NCI-H226 (cell line): ENCODE results near the gene TALDO1.

ENCODE experiments used
- DNase-seq: peaks from one replicate; pipeline ENCODE4 v3.0.0-alpha.2; 2015

The TALDO1 gene

DNA sequence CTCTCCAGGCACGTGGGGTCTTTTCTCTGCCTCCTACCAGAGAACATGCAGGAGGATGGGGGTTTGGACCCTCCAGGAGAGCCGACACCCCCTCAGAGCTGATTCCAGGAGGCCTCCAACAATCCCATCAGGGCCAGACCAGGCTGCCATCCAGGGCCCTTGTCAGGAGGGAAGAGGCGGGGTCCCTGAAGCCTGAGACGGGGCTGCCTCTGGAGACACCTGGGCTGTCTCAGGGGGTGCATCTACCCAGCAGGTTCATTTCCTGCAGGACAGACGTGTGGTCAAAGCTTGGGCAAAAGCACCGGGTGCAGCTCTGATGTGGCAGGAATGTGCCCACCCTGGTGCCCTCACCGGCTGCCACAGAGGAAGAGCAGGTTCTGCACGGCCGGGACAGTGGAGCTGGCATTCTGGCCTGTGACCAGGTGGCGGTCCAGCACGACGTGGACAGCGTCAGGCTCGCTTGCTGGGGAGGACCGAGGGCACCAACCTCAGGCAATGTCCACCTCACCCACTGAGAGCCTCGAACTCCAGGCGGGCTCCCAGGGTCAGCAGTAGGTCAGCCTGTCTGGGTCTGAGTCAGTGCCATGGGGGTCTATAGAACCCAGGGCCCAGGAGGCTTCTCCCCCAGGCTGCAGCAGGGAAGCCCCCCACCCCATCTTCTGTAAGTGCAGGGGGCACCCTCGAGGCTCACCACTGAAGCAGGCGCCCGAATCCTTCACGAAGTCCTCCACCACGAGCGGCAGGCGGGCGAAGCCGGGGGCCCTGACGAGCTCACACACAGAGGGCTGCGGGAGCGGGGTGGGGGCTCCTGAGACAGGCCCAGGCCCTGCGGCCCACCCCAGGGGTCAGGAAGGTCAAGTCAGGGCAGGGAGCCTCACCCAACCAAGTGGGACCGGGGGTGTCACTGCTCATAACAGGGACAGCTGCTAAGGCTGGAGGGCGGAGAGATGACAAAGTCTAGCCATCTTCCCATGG lies 23.7 kb downstream of the TALDO1 start:
- DNase-seq = no peak

DNA sequence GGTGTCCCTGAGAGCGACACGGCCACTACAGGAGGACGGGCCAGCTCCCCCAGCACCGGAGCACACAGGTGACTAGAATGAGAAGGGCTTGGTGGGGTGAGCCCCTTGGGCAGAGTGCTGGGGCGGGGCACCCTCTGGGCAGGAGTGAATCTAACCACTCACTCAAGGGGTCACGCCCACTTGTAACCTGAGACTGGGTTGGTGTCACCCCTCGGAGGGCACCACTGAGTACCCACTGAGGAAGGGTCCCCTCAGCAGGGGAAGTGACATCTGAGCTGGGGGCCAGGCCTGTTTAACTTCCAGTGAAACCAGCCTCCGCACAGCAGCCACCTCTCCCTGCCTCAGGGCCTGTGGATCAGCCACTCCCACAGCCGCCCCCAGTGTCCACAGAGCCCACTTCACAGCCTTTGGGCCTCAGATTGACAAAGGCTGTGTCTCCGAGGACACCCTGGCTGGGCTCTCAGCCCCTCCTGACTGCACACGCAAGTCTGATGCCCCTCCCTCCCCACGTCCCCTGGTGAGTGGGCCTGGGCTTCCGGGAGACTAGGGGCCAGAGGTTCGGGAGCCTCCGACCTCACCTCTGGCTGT lies 24.4 kb downstream of the TALDO1 start:
- no peak for DNase-seq

DNA sequence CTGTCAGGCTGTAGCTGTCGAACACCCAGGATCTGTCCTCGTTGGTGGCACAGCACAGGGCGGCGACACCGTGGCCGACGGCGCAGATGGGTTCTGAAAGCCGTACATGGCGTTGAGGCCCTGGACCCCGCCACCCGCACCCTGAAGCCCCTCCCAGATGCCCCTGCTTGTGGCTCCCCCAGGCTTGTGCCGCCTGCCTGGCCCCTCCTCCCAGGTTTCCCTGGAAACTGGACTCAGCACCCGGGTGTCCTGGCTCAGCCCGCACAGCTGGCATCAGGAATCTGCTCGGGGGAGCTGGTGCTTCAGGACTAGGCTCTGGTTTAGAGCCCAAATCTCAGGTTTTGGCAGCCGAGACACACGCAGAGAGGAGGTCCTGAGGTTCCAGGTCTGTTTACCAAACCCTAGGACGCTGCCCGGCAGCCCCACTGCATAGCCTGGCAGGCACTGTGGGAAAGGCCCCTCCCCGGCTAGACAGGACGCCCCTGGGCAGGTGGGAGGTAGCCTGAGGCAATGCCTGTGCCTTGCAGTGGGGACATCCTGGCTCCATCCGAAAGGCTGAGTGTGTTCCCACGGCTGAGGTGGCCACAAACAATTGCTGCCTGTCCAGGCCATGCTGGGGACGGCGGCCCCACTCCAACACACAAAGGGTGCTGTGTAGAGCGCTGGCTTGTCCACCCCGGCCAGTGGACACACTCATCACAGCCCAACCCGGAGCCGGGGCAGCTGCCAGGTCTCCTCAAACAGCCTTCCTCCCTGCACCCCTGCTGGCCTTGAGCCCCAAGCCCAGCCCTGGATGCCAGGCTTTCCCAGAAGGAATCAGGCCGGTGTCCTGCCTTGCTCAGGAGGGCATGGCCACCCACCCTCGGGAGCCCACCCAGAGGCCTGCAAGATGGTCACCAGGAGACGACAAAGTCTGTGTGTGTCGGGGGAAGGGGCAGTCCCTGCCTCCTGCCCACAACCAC lies 25.4 kb downstream of the TALDO1 start:
- DNase-seq = no peak

DNA sequence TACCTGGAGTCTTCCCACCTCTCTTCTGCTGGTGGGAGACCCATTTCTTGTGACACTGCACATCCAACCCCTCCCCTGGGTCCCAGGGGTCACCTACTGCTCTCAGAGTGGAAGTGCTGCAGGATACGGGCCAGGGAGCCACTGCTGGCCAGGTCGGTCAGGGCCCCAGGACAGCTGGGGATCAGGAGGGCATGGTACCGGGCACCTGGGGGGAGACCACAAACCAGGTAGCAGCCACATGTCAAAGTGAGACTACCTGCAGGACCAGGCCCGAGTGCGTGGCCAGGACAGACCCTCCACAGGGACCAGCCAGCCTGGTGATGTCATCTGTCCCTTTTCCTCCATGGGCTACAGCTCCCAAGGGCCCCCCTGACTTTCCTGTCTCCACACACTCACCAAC lies 26.2 kb downstream of the TALDO1 start:
- DNase-seq = no peak

DNA sequence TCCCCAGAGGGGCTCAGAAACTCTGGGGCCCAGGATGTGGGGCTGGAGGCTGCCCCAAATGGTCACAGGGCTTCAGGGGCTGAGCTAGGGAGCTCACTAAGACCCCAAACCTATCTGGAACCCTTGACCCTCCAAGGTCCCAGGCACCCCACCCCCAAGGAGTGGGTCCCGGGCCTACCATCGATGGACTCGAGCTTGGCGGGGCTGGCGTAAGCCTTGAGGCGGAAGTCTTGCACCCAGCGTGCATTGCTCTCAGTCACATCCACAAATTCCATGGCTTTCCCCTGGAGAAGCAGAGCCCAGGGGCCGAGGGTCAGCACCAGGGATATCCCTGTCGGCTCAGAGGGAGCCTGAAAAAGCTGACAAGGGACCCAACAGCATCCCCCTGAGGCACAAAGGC lies 26.6 kb downstream of the TALDO1 start:
- no peak for DNase-seq

DNA sequence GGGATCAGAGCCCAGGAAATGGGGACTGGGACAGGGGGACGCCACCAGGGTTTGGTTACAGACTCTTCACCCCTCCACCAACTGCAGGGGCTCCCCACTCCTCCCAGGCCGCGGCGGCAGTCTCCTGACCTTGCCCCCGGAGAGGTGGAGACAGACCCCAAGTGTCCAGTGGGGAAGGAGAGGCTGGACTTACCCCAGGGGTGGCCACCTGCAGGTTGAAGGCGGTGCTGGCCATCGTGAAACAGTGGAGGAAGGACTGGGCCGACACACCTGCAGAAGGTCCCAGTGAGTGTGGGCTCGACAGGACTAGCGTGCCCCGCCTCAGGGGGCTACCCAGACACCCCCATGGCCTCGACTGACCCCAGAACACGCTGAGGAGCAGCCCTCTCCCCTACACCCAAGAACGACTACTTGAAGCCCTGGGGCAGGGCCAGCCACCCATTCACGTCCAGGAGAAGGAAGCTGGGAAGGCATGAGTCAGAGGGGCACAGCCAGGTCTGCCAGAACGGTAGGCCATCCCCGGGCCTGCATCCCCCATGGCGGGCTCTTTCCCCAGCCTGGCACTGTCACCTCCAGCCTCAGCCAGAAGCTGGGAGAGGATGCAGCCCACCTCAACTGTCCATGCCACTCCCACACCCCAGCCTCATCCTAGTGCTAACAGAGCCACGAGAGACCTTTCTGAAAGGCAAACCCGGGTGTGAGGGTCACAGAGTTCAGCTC lies 27.8 kb downstream of the TALDO1 start:
- DNase-seq = peak; percentile 67

DNA sequence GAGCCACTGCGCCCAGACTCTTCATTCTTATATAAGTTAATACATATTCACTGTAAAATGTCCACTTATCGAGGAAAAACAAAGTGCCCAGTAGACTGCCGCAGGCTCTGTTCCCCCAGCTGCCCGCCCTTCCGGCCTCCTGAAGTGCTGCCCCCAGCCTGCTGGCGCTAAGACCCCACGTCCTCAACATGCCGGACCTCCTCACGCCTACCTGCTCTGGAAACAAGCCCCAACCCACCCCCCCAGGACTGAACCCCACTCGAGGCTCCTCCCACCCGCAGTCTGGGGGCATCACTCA lies 28.9 kb downstream of the TALDO1 start:
- DNase-seq = no peak

DNA sequence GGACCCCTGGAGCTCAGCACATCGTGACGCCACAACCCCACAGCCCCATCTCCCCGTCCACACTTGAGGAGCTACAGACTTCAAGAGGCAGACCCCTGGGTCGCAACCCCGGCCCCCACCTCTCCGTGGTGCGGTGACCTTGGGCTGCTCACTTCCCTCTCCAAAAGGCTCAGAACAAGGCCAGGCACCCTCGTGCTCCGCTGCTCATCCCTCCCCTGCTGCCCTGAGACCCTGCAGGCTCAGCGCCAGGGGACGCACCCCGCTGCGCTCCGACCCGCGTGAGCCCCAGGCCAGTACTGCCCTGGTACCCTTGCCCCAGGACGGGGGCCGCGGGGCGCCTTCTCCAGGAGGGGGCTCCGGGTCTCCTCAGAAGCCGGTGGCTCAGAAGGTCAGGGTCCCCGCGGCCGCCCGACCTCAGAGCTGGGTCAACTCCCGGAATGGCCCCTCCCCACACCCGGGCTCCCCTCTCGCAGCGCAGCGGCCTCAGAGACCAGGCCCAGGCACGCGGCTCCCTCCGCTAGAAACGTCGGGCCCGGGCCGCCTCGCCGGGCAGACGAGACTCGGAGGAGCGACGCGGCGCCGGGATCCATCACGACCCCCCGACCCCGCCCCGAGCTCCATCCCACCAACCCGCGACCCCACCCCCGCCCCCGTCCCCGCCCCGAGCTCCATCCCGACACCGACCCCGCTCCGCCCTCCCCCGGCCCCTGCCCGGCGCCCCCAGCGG lies 29.5 kb downstream of the TALDO1 start:
- DNase-seq = no peak

DNA sequence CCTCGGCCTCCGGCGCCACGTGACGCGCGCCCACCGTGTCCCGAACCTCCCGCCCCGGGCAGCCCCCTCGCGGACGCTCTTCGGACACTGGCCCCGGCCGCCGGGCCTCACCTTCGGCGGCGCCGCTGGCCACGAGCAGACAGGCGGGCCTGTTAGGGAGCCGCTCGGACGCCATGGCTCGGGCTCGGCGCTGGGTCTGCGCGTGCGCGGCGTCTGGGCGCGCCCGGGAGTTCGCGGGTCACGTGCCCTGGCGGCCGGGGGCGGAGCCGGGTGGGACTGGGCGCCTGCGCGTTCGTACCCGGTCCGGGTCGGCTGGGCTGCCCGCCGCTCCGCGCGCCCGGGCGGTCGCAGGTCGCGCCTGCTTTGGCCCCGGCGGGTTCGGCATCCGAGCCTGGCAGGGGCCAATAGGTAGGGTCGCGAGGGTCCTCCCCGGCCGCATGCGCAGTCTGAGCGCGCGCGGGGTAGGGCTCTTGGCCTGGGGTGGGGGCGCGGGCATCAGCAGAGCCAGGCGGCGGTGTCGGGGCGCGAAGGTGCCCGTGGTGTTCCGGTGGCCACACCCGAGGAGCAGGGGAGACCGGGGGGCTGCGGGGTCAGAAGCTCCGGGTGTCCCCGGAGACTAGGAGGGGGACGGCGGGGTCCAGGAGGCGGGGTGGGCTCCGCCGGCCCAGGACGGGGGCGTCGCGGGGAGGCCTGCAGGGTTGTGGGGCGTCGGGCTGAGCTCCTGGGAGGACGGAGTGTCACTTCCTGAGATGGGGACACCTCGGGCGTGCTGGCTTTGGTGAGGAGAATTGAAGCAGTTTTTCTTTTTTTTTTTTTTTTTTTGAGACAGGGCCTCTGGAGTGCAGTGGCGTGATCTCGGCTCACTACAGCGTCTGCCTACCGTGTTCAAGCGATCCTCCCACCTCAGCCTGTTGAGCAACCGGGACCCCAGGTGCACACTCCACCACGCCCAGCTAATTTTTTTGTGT lies 30.3 kb downstream of the TALDO1 start, which contains the start of gene GATD1:
GATD1 (minus strand) TSS at position 200 of the 968 bp plus-strand sequence; CDS start at position 175, 25 bp downstream.
- peak; percentile 71 for DNase-seq

DNA sequence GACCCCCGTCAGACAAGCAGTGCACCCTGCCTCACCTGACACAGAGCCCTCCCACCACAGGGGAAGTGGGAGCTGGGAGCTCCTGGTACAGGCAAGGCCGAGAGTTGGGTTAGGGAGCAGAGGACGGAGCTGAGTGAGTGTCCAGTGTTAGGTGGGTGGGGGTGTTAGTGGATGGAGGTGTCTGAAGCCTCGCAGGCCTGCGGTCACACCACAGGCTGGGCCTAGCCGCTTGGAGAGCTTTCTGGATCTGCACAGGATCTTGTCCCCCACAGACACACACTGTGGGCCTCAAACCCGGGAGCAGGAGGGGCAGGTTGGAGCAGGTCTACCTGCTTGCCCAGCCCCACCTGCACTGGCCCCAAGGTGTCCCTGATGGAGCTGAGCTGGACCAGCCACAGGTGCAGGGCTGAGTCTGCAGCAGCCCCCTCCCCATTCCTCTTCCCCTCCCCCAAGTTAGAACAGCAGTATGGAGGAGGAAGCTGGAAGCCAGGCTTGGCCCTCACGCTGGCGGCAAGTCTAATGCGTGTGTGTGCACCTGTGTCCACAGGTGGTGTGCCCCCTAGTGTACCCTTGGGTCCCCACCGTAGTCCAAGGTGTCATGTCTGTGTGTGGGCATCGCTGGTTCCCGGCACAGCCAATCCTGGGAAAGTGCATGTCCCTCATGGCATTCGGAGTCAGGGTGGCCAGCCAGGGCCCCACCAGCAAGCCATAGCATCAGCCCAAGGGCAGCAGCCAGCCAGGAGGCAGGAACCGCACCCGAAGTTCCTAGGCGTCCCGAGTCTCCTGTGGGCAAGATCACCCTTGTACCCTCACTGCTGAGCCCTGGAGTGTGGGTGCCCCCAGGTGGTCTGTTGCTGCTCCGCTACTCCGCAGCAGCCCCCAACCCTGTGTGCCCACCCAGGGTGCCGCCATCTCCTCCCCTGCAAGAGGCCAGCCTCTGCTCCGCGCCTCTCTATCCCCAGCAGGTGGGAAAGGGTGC lies 32.0 kb downstream of the TALDO1 start:
- DNase-seq = no peak

DNA sequence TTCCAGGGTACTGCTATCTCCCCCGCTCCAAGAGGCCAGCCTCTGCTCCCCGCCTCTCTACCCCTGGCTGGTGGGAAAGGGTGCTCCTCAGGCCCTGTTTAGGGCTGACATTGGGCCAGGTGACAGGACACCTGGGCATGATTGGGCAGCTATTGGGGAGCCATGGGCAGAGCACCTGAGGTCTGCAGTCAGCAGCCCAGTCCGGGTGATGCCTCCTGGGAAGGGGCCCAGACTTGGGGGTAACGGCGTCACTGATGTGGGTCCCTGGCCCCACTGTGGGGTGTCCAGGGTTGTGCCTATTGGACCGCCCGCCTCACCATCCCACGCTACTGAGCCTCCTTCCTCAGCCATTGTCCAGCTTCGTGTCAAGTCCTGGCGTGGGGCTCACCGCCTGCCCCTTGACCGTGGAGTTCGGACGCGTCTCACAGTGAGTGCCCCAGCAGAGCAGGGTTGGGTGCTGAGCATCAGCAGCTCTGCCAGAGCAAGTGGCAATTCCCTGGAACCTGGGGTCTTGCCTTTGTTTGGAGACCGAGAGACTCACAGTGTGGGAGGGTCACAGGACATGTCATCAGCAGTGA lies 32.8 kb downstream of the TALDO1 start:
- no peak for DNase-seq

DNA sequence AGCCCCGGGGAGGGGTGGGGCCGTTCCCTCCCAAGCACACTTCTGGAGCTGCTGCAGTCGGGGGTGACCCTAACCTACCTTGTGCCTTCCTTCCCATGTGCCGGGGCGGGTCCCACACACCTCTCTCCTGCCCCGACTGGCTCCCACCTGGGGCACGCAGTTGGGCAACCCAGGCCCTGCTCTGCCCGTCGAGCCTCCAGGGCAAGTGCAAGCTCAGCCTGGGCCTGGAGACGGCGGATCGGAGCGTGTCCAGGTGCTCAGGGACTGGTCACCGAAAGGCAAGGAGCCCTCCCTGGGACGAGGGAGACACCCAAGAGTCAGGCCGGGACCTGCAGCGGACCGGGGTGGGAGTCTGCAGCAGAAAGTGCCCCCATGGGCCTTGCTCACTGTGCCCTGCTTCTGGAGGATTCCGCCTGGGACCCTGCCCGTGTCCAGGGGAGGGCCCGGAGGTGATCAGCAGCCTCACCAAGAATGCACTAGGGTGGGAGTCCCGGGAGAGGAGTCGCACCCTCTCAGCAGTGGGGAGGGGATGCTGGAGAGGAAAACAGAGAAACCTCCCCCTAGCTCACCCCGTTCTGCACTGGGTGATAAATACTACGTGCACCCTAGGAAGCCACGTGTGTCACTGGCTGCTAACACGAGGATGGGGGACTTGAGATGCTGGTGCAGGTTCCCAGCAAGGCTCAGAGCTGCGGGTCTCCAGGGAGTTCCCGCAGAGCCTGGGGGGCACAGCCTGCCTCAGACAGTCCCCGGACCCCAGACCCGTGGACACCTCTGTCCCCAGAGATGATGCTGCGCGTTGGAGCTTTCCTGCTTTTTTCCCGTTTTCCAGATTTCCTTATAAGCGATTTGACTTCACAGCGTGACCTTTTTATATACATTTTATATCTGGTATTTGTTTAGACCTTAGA lies 35.3 kb downstream of the TALDO1 start:
- DNase-seq = no peak

DNA sequence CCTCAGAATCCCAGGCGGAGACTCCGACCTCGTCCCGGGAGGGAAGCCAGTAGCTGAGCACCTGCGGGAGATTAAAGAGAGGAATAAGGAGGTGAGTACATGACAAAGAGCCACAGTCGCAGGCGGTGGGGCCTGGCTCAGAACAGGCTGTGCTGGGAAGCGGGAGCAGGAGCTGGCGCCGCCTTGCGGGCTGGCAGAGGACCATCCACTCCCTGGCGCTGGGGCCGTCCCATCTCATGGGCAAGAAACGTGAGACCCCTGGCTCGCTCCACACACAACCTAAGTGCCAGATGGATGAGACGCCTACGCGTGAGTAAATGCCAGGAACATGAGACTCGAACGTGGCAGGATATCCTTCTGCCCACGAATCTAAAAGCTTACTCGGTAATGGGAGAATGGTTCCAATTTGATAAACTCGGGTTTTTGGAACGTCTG lies 36.3 kb downstream of the TALDO1 start:
- peak; percentile 40 for DNase-seq

DNA sequence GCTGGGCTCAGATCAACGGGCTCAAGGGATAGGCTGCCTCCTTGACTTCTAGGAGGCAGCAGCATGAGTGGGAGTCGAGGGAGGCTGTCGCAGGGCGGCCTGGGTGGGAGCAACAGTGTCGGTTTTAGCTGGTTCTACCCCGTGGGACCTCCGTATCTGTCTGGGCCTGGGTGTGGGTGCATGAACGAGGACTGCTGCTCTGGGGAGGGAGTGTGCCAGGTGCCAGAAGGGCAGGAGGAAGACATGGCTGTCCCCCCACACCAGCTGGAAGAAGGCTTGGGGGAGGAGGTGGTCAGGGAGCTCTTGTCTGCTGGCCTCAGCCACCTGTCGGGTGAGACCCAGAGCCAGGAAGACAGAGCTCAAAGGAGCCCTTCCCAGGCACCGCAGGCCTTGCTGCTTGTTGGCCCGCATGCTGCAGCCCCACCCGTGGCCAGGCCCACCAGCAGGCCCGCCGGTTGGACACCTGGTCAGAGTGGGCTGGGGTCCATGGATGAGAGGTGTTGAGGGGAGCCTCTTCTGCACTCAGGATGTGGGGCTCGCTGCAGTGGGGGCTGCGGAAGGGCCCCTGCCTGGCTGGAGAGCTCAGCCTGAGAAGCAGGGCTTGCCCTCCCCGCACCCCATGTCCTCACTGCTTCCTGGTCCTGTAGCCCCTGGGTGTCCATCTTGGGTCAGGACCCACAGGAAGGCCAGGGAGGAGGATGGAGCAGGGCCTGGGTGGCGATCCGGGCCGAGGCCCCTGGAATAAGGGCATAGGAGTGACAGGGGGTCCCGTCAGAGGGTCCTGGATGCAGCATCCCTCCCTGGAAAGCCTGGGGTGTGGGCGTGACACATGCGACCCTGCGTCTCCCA lies 39.2 kb downstream of the TALDO1 start:
- DNase-seq = no peak

DNA sequence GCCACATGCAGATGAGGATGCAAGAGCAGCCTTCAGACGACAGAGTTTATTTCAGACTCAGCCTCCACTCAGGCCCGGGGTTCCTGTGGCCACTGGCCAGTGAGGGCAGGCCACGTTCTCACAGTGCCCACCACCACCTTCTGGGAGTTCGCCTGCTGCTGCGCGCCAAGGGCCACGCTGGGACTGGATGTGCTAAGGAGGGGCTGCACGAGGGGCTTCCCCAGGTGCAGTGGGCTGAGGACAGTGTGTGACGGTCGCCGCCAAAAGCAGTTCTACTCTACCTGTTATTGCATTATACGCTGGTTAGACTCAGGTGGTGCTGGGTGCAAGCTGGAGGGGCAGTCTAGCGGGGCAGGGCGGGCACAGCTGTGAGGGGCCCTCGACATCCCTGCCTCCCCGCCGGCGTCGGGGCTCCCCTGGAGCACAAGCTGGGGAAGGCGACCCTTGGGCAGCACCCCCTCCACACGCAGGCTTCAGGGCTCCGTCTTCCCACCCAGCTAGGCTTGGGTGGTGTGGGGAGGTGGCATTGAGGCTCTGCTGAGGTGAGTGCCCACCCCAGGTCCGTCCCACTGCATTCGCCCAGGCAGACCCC lies 39.9 kb downstream of the TALDO1 start:
- DNase-seq = no peak

DNA sequence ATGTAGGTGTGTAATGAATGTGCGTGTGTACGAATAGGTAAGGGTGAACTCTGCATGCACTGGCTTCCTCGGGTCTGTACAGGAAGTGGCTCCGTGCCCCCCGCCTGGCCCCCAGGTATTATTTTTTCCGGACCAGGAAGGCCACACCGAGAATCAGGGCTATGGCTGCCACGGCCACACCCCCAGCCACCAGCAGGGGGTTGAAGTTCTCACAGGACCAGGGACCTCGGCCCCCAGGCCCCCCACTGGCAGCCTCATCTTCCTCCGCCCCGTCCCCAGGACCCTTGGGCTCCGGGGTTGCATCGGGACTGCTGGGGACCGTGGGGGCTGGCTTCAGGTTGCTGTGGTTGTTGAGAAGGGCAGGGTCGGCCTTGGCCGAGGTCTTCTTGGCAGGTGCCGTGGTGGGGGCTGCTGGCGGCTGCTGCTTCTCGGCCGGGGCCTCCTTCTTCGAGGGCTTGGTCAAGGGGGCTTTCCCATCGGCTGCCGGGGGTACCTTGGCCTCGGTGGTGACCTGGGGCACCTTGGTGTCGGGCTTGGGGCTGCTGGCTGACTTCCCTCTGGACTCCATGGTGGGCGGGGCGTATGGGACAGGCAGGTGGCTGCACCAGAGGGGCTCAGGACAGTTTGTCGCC lies 40.9 kb downstream of the TALDO1 start:
- DNase-seq = no peak
